WTC11 (cell line): Measurements from ENCODE around the gene IL1RAPL2.

Source experiments
- CREM ChIP-seq: sonication (generic); formaldehyde crosslinking; IDR thresholded peaks from 2 replicates; pipeline ENCODE4 v1.8.1; 2022; ENCODE audit warnings: mild to moderate bottlenecking, missing genetic modification reagents, moderate library complexity
- CTCF ChIP-seq: fragments of 200-600 bp; IDR thresholded peaks from 2 replicates; pipeline ENCODE4 v1.8.0; 2022; ENCODE audit warnings: antibody characterized with exemption
- OVOL2 ChIP-seq: fragments of 250-450 bp; sonication (Bioruptor Pico); IDR thresholded peaks from 2 replicates; pipeline ENCODE4 v1.9.0; 2021; ENCODE audit warnings: mild to moderate bottlenecking, borderline replicate concordance
- SP1 ChIP-seq: sonication (generic); formaldehyde crosslinking; conservative IDR thresholded peaks from 2 replicates; pipeline ENCODE4 v1.8.1; 2022; ENCODE audit warnings: missing genetic modification reagents
- TCF7 ChIP-seq: sonication (generic); formaldehyde crosslinking; IDR thresholded peaks from 2 replicates; pipeline ENCODE4 v1.8.0; 2022; ENCODE audit warnings: mild to moderate bottlenecking, low read depth, missing genetic modification reagents, moderate library complexity
- USF1 ChIP-seq: sonication (generic); formaldehyde crosslinking; IDR thresholded peaks from 2 replicates; pipeline ENCODE4 v1.8.0; 2022; ENCODE audit warnings: mild to moderate bottlenecking, missing genetic modification reagents
- TF ChIP-seq, protein P1 (sequence below): sonication (generic); formaldehyde crosslinking; IDR thresholded peaks from 2 replicates; pipeline ENCODE4 v1.8.0; 2023; ENCODE audit warnings: missing genetic modification reagents
- TF ChIP-seq, protein P2 (sequence below): sonication (generic); formaldehyde crosslinking; IDR thresholded peaks from 2 replicates; pipeline ENCODE4 v1.8.0; 2023; ENCODE audit warnings: mild to moderate bottlenecking, missing genetic modification reagents
- TF ChIP-seq, protein P3 (sequence below): sonication (generic); formaldehyde crosslinking; IDR thresholded peaks from 2 replicates; pipeline ENCODE4 v1.8.1; 2022; ENCODE audit warnings: low read depth, missing genetic modification reagents, borderline replicate concordance
- TF ChIP-seq, protein P4 (sequence below): sonication (generic); formaldehyde crosslinking; IDR thresholded peaks from 2 replicates; pipeline ENCODE4 v1.8.0; 2022; ENCODE audit warnings: missing genetic modification reagents

- TF ChIP-seq CREM (CRISPR knock-in tag) (no peak), CTCF (no peak), USF1 (no peak), SP1 (no peak), OVOL2 (CRISPR knock-in tag) (no peak), TCF7 (CRISPR knock-in tag) (no peak)
- TF ChIP-seq, protein P1, sequence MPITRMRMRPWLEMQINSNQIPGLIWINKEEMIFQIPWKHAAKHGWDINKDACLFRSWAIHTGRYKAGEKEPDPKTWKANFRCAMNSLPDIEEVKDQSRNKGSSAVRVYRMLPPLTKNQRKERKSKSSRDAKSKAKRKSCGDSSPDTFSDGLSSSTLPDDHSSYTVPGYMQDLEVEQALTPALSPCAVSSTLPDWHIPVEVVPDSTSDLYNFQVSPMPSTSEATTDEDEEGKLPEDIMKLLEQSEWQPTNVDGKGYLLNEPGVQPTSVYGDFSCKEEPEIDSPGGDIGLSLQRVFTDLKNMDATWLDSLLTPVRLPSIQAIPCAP: no peak
- TF ChIP-seq, protein P2, sequence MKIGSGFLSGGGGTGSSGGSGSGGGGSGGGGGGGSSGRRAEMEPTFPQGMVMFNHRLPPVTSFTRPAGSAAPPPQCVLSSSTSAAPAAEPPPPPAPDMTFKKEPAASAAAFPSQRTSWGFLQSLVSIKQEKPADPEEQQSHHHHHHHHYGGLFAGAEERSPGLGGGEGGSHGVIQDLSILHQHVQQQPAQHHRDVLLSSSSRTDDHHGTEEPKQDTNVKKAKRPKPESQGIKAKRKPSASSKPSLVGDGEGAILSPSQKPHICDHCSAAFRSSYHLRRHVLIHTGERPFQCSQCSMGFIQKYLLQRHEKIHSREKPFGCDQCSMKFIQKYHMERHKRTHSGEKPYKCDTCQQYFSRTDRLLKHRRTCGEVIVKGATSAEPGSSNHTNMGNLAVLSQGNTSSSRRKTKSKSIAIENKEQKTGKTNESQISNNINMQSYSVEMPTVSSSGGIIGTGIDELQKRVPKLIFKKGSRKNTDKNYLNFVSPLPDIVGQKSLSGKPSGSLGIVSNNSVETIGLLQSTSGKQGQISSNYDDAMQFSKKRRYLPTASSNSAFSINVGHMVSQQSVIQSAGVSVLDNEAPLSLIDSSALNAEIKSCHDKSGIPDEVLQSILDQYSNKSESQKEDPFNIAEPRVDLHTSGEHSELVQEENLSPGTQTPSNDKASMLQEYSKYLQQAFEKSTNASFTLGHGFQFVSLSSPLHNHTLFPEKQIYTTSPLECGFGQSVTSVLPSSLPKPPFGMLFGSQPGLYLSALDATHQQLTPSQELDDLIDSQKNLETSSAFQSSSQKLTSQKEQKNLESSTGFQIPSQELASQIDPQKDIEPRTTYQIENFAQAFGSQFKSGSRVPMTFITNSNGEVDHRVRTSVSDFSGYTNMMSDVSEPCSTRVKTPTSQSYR (CRISPR knock-in tag): no peak
- TF ChIP-seq, protein P3, sequence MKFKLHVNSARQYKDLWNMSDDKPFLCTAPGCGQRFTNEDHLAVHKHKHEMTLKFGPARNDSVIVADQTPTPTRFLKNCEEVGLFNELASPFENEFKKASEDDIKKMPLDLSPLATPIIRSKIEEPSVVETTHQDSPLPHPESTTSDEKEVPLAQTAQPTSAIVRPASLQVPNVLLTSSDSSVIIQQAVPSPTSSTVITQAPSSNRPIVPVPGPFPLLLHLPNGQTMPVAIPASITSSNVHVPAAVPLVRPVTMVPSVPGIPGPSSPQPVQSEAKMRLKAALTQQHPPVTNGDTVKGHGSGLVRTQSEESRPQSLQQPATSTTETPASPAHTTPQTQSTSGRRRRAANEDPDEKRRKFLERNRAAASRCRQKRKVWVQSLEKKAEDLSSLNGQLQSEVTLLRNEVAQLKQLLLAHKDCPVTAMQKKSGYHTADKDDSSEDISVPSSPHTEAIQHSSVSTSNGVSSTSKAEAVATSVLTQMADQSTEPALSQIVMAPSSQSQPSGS (CRISPR knock-in tag): no peak
- TF ChIP-seq, protein P4, sequence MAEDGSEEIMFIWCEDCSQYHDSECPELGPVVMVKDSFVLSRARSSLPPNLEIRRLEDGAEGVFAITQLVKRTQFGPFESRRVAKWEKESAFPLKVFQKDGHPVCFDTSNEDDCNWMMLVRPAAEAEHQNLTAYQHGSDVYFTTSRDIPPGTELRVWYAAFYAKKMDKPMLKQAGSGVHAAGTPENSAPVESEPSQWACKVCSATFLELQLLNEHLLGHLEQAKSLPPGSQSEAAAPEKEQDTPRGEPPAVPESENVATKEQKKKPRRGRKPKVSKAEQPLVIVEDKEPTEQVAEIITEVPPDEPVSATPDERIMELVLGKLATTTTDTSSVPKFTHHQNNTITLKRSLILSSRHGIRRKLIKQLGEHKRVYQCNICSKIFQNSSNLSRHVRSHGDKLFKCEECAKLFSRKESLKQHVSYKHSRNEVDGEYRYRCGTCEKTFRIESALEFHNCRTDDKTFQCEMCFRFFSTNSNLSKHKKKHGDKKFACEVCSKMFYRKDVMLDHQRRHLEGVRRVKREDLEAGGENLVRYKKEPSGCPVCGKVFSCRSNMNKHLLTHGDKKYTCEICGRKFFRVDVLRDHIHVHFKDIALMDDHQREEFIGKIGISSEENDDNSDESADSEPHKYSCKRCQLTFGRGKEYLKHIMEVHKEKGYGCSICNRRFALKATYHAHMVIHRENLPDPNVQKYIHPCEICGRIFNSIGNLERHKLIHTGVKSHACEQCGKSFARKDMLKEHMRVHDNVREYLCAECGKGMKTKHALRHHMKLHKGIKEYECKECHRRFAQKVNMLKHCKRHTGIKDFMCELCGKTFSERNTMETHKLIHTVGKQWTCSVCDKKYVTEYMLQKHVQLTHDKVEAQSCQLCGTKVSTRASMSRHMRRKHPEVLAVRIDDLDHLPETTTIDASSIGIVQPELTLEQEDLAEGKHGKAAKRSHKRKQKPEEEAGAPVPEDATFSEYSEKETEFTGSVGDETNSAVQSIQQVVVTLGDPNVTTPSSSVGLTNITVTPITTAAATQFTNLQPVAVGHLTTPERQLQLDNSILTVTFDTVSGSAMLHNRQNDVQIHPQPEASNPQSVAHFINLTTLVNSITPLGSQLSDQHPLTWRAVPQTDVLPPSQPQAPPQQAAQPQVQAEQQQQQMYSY (CRISPR knock-in tag): no peak
Observed at GRCh38 chrX:105241056-105241455, 675.1 kb downstream of the IL1RAPL2 start.
